Progenitor cell of endocrine pancreas (in vitro differentiated cells): ENCODE data around the gene MMRN2. TPM values are rescaled to one million over a fixed set of nuclear protein-coding genes. Genes with fewer than 3 reads are reported as not detected.
A peak's percentile ranks its signal among the peaks of the same experiment; 100 is the strongest.
"Not testable (repeated sequence)": the region's sequence is repeated elsewhere in the genome, so short reads cannot be mapped to it uniquely, and the experiment has no call there.

Source experiments
- DNase-seq: peaks from one replicate; pipeline ENCODE4 v3.0.0; 2021; ENCODE audit warnings: low spot score; ENCODE audit not compliant: unreplicated experiment
- H3K27ac Mint-ChIP-seq: 2 replicates; pipeline ENCODE4 v1.8.0; 2021; ENCODE audit warnings: mild to moderate bottlenecking, moderate library complexity, mixed read lengths
- H3K27me3 Mint-ChIP-seq: 2 replicates; pipeline ENCODE4 v1.8.0; 2021; ENCODE audit warnings: mixed read lengths
- H3K36me3 Mint-ChIP-seq: 2 replicates; pipeline ENCODE4 v1.8.0; 2022; ENCODE audit warnings: mixed read lengths; ENCODE audit not compliant: insufficient read depth
- H3K4me1 Mint-ChIP-seq: 2 replicates; pipeline ENCODE4 v1.8.0; 2021; ENCODE audit warnings: low read depth, mixed read lengths
- H3K4me3 Mint-ChIP-seq: 2 replicates; pipeline ENCODE4 v1.8.0; 2021; ENCODE audit warnings: low read depth, mild to moderate bottlenecking, moderate library complexity, mixed read lengths
- H3K9me3 Mint-ChIP-seq: 2 replicates; pipeline ENCODE4 v1.8.0; 2021; ENCODE audit warnings: low read depth, mixed read lengths
- CTCF ChIP-seq: fragments of 200-600 bp; sonication (generic); IDR thresholded peaks from one replicate; pipeline ENCODE4 v1.5.0; 2021; ENCODE audit warnings: antibody characterized with exemption, mild to moderate bottlenecking; ENCODE audit not compliant: unreplicated experiment
- long read RNA-seq: library from polyadenylated mRNA; unstranded; transcript quantifications from one replicate; pipeline ENCODE4 v2.0.0, GENCODE V29; 2020
- total RNA-seq: library from RNA; stranded (reverse); gene quantifications from 2 replicates; pipeline ENCODE4 v1.2.1, GENCODE V29; 2021

MMRN2 gene
- total RNA-seq = 1.5 and 1.6 TPM in 2 replicates
- long read RNA-seq = 0 reads

- peaks cover 32% of the 10 kb centered on the region for H3K4me1 Mint-ChIP-seq
Measured at GRCh38 chr10:86957471-86958115, at the start of gene MMRN2. MMRN2 (minus strand) TSS chr10:86957615; CDS start chr10:86957541, 74 bp downstream.

DNA sequence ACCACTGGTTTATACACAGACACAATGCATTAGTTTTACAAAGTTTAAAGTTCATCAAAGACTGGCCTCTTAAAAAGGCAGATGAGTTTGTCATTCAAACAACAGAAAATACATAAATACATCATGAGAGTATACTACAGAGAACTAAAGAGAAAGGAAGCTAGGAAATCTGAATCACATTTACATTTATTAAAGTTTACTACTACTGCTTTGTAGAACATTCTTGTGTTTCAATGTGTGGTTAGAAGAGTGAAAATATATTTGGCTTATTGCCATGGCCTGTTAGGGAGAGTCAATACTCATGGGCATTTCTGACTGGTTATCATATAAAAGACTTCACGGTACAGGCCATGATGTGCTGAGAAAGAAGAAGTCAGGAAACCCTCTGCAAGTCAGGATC, 49.7 kb upstream of the MMRN2 start:
- DNase-seq, H3K36me3 Mint-ChIP-seq, H3K27me3 Mint-ChIP-seq, H3K4me3 Mint-ChIP-seq, H3K9me3 Mint-ChIP-seq, H3K27ac Mint-ChIP-seq, H3K4me1 Mint-ChIP-seq: not testable (repeated sequence)

More at GRCh38 chr10:86957471-86958115, at the start of gene MMRN2:
- DNase-seq = no peak
- H3K4me3 Mint-ChIP-seq = no peak within 1 kb of the TSS
- no peaks in the 10 kb centered on the region for H3K36me3 Mint-ChIP-seq
- peak within 1 kb of the TSS; percentile 95 for H3K27ac Mint-ChIP-seq
- TF ChIP-seq CTCF = no peak
- no peaks in the 10 kb centered on the region for H3K9me3 Mint-ChIP-seq
- H3K27me3 Mint-ChIP-seq = no peaks in the 10 kb centered on the region

DNA sequence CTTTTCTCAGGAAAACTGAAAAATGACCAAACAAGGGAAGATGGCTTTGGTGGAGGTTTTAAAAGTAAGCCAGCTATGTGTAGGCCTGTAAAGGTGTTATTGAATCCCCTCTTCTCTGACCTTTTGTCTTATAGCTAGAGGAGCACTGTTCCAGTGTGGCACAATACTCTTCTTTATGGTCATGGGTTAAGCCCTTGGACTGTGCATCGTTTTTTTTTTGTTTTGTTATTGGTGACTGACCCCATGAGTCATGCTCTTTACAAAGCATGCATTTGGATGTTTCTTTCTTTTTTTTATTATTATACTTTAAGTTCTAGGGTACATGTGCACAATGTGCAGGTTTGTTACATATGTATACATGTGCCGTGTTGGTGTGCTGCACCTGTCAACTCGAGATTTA, 43.1 kb upstream of the MMRN2 start:
- H3K27ac Mint-ChIP-seq = no peak overlapping the region

GRCh38 chr10:86999802-87000403, 42.5 kb upstream of the MMRN2 start:
- not testable (repeated sequence) for H3K4me3 Mint-ChIP-seq, DNase-seq, H3K9me3 Mint-ChIP-seq, H3K27ac Mint-ChIP-seq, H3K27me3 Mint-ChIP-seq, H3K4me1 Mint-ChIP-seq, H3K36me3 Mint-ChIP-seq

More for the DNA sequence above, 43.1 kb upstream of the MMRN2 start:
- Mint-ChIP-seq H3K4me1 (no peaks in the 10 kb centered on the region), H3K27me3 (no peaks in the 10 kb centered on the region), H3K4me3 (no peak overlapping the region), H3K9me3 (no peaks in the 10 kb centered on the region), H3K36me3 (no peaks in the 10 kb centered on the region)
- DNase-seq = no peak
- TF ChIP-seq CTCF = no peak

GRCh38 chr10:86992929-86993328, 35.5 kb upstream of the MMRN2 start:
- H3K27me3 Mint-ChIP-seq = peaks cover 7% of the 10 kb centered on the region
- H3K4me3 Mint-ChIP-seq = no peak overlapping the region
- H3K4me1 Mint-ChIP-seq = no peaks in the 10 kb centered on the region

DNA sequence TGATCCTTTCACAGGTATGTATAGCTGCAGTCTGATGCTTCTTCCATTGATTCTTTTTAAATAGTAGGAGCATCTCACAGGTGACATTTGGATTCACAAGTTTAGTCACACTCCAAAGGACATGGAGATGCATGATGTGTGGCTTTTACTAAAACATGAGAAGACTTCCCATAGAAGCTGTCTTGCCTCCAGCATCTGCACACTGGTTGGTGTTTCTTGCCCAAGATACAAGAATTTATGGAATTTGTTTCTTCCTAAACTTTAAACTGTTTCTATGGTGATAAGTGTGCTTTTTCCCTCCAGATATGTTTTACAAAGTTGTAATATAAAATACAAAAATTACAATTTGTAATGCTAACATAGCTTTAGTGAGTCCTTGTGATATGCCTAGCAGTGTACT, 35.0 kb upstream of the MMRN2 start:
- Mint-ChIP-seq H3K27me3 (peaks cover 7% of the 10 kb centered on the region), H3K27ac (no peak overlapping the region), H3K4me3 (no peak overlapping the region), H3K9me3 (no peaks in the 10 kb centered on the region), H3K36me3 (no peaks in the 10 kb centered on the region), H3K4me1 (no peaks in the 10 kb centered on the region)
- DNase-seq = no peak
- TF ChIP-seq CTCF = no peak

More at GRCh38 chr10:86992929-86993328, 35.5 kb upstream of the MMRN2 start:
- H3K36me3 Mint-ChIP-seq = no peaks in the 10 kb centered on the region
- H3K27ac Mint-ChIP-seq = no peak overlapping the region
- no peak for TF ChIP-seq CTCF
- no peak for DNase-seq
- H3K9me3 Mint-ChIP-seq = no peaks in the 10 kb centered on the region

DNA sequence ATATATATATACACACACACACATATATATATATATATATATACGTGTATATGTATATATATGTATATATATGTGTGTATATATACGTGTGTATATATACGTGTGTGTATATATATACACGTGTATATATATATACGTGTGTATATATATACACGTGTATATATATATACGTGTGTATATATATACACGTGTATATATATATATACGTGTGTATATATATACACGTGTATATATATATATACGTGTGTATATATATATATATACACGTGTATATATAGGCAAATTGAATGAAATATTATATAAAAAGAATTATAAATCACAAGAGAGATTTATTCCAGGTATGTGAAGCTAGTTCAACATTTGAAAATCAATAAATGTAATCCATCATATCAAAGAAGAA, 33.9 kb upstream of the MMRN2 start:
- H3K4me3 Mint-ChIP-seq, H3K36me3 Mint-ChIP-seq, H3K27ac Mint-ChIP-seq, H3K27me3 Mint-ChIP-seq, H3K9me3 Mint-ChIP-seq, DNase-seq, H3K4me1 Mint-ChIP-seq: not testable (repeated sequence)
